ENCODE results near the gene TACC3. TPM values are rescaled to one million over a fixed set of nuclear protein-coding genes. Genes with fewer than 3 reads are reported as not detected.

TACC3 gene
- total and polyA plus RNA-seq, 12 donors = 2.3 to 16.2 (median 4.8) TPM

GRCh38 chr4:1675802-1676137, 45.6 kb upstream of the TACC3 start:
- intact Hi-C loops (cut with DNase I) = no loop called here
- ATAC-seq (no peak), DNase-seq (no peak)
- WGBS, 2 donors = 83 to 89% methylated on average over 10 of the region's 10 CpGs
- no peaks in the 10 kb centered on the region for H3K4me1 ChIP-seq
- H3K36me3 ChIP-seq = no peaks in the 10 kb centered on the region
- no peak overlapping the region for H3K27ac ChIP-seq
- TF ChIP-seq CTCF (IDR thresholded peaks at IDR 0.05) = no peak
- no peaks in the 10 kb centered on the region for H3K9me3 ChIP-seq
- no peak overlapping the region for H3K4me3 ChIP-seq
- H3K27me3 ChIP-seq = no peaks in the 10 kb centered on the region

DNA sequence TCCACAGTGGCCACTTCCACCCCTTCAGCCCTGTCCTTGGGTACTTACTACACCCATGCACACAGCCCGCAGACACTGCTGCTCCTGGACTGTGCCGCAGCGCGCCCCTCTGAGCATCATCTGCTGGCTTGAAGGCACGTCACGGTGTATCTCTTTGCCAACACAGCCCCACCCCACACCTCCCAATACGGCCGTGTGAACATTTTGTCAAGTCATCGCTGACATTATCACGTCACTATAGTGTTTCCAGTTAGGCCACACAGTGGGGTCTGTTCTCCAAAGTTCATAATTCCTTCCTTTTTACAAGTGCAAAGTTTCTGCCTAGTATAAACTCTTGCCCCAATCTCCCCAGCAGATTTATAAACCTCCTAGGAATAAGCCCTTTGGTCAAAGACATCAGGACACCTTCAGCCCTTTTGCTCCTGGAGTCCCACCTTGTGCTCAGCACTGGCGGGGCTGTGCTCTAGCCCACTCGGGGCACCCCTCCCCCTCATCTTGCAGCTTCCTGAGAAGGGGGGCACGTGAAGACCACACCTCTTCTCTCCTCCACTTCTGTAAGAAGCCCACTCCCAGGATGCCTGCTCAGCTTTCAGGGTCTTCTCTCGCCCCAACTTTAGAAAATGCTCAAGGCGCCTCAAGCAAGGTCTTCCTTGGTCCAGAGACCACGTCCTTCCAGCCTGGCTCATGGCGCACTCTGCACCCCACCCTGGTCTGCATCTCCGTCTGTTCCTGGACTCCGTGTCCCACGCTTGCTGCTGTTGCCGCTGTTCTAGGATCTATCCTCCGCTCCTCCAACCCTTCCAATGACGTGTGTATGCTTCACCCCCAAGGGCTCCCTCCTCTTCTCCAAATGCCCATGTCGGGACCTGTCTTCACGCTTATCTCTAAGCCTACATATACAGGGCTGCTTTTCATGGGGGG, 44.5 kb upstream of the TACC3 start:
- TF ChIP-seq CTCF (IDR thresholded peaks at IDR 0.05) = no peak
- DNase-seq (no peak), ATAC-seq (peak in 1 of 8 donors; percentile 28)
- Histone ChIP-seq H3K27ac (no peak overlapping the region), H3K4me1 (no peaks in the 10 kb centered on the region), H3K27me3 (no peaks in the 10 kb centered on the region), H3K36me3 (no peaks in the 10 kb centered on the region), H3K4me3 (no peak overlapping the region), H3K9me3 (no peaks in the 10 kb centered on the region)
- WGBS, 2 donors = 77 to 80% methylated on average over 25 of the region's 25 CpGs
- intact Hi-C loops (cut with DNase I) = no loop called here

- H3K36me3 ChIP-seq = no peaks in the 10 kb centered on the region
- WGBS, 2 donors = 81 to 84% methylated on average over 5 of the region's 5 CpGs
- peaks cover 0 to 6% (median under 1%) of the 10 kb centered on the region in 9 donors for H3K4me1 ChIP-seq
- DNase-seq (no peak), ATAC-seq (no peak)
- no peak overlapping the region for H3K27ac ChIP-seq
- H3K4me3 ChIP-seq = no peak overlapping the region
- H3K9me3 ChIP-seq = no peaks in the 10 kb centered on the region
- intact Hi-C loops (cut with DNase I) = no loop called here
- TF ChIP-seq CTCF (IDR thresholded peaks at IDR 0.05) = no peak
- H3K27me3 ChIP-seq = no peaks in the 10 kb centered on the region
Measured at GRCh38 chr4:1678244-1678643, 43.1 kb upstream of the TACC3 start.

- peak overlapping the region in 2 of 10 donors; percentile 72 to 74 for H3K27ac ChIP-seq
- no peak for TF ChIP-seq CTCF (IDR thresholded peaks at IDR 0.05)
- H3K4me3 ChIP-seq = peak overlapping the region in 7 of 10 donors; percentile 60 to 69 (median 66)
- H3K9me3 ChIP-seq = no peaks in the 10 kb centered on the region
- H3K36me3 ChIP-seq = no peaks in the 10 kb centered on the region
- DNase-seq = no peak
- H3K4me1 ChIP-seq = peaks cover 0 to 18% (median 8%) of the 10 kb centered on the region in 9 donors
- intact Hi-C loops (cut with DNase I) = no loop called here
- ATAC-seq = no peak
- H3K27me3 ChIP-seq = no peaks in the 10 kb centered on the region
- WGBS, 2 donors = 90 to 94% methylated on average over 13 of the region's 13 CpGs
Measured at GRCh38 chr4:1682860-1683259, 38.5 kb upstream of the TACC3 start.

All from heart right ventricle (tissue), 16 donors.